SK-N-SH (cell line): Measurements from ENCODE around the gene CDH13. TPM values are rescaled to one million over a fixed set of nuclear protein-coding genes. Genes with fewer than 3 reads are reported as not detected.

Experiments
- CTCF ChIA-PET: fragments of 300-600, 350-600 bp; formaldehyde crosslinking; extraction: SDS; loops from one replicate; lab custom pipeline; 2021; lab: Yijun Ruan, JAX
- POLR2A ChIA-PET: fragments of 350-600 bp; sonication (Branson Sonifier 250); formaldehyde crosslinking; extraction: SDS; loops from one replicate; lab custom pipeline; 2020; ENCODE audit warnings: antibody characterized with exemption, inconsistent platforms; lab: Yijun Ruan, JAX
- DNase-seq: peaks from one replicate; pipeline ENCODE4 v3.0.0; 2012
- H2AFZ ChIP-seq: fragments of 200-600 bp; sonication (generic); 2 replicates; pipeline ENCODE4 v1.8.1; 2016; ENCODE audit warnings: antibody characterized with exemption, mild to moderate bottlenecking, low read depth
- H3F3A ChIP-seq: fragments of 200-600 bp; sonication (generic); replicated peaks from 2 replicates; pipeline ENCODE3; 2016; ENCODE audit warnings: antibody characterized with exemption, mild to moderate bottlenecking; ENCODE audit not compliant: insufficient read depth
- H3K27ac ChIP-seq, 2 experiments: fragments of 200-500 bp in 1 of 2; fragments of 200-600 bp in 1 of 2; sonication (Bioruptor generic) in 1 of 2; sonication (generic), shearing (Covaris generic) in 1 of 2; 2 replicates each; pipeline versions ENCODE4 v1.5.1 to v1.6.1; 2014 to 2016; ENCODE audit warnings: low read depth in 2 of 2, inconsistent platforms in 1 of 2, low read length in 1 of 2, mild to moderate bottlenecking in 1 of 2, mixed read lengths in 1 of 2
- H3K27me3 ChIP-seq: fragments of 200-600 bp; sonication (generic), shearing (Covaris generic); 2 replicates; pipeline ENCODE4 v1.6.1; 2016; ENCODE audit warnings: mixed run types; ENCODE audit not compliant: insufficient read depth
- H3K36me3 ChIP-seq, 2 experiments: fragments of 200-500 bp in 1 of 2; fragments of 200-600 bp in 1 of 2; sonication (Bioruptor generic) in 1 of 2; sonication (generic) in 1 of 2; replicated peaks in 1 of 2; 2 replicates each; pipeline versions ENCODE3 to v1.5.1; 2014 to 2016; ENCODE audit warnings: low read length in 1 of 2, mild to moderate bottlenecking in 1 of 2; ENCODE audit not compliant: insufficient read depth in 2 of 2, control insufficient read depth in 1 of 2
- H3K4me1 ChIP-seq, 2 experiments: fragments of 200-500 bp in 1 of 2; fragments of 200-600 bp in 1 of 2; sonication (Bioruptor generic) in 1 of 2; sonication (generic), shearing (Covaris generic) in 1 of 2; 2 replicates each; pipeline versions ENCODE4 v1.5.1 to v1.6.1; 2014 to 2016; ENCODE audit warnings: low read depth in 1 of 2, low read length in 1 of 2, mixed run types in 1 of 2; ENCODE audit not compliant: insufficient read depth in 2 of 2, control insufficient read depth in 1 of 2
- H3K4me2 ChIP-seq: fragments of 200-600 bp; sonication (generic), shearing (Covaris generic); 2 replicates; pipeline ENCODE4 v1.6.1; 2017; ENCODE audit warnings: mixed run types
- H3K4me3 ChIP-seq, 2 experiments: fragments of 200-500 bp in 1 of 2; fragments of 200-600 bp in 1 of 2; sonication (Bioruptor generic) in 1 of 2; sonication (generic), shearing (Covaris generic) in 1 of 2; 2 replicates each; pipeline versions ENCODE4 v1.5.1 to v1.8.1; 2014 to 2016; ENCODE audit warnings: low read depth in 2 of 2, inconsistent platforms in 1 of 2, low read length in 1 of 2, mild to moderate bottlenecking in 1 of 2, mixed read lengths in 1 of 2, moderate library complexity in 1 of 2
- H3K79me2 ChIP-seq: fragments of 200-600 bp; sonication (generic); 2 replicates; pipeline ENCODE4 v1.8.1; 2017; ENCODE audit warnings: mild to moderate bottlenecking; ENCODE audit not compliant: insufficient read depth
- H3K9ac ChIP-seq: fragments of 200-600 bp; sonication (generic); 2 replicates; pipeline ENCODE4 v1.6.1; 2017; ENCODE audit warnings: mixed run types
- H3K9me2 ChIP-seq: fragments of 200-600 bp; sonication (generic); 2 replicates; pipeline ENCODE4 v1.6.1; 2017; ENCODE audit warnings: mixed run types
- H3K9me3 ChIP-seq: fragments of 200-600 bp; sonication (generic); 2 replicates; pipeline ENCODE4 v1.6.1; 2017; ENCODE audit warnings: mixed run types, mild to moderate bottlenecking, moderate library complexity
- H4K20me1 ChIP-seq: fragments of 200-600 bp; sonication (generic); 2 replicates; pipeline ENCODE4 v1.6.1; 2017; ENCODE audit warnings: mild to moderate bottlenecking, mixed run types; ENCODE audit not compliant: insufficient read depth
- CHD2 ChIP-seq: fragments of 150-350 bp; IDR thresholded peaks from 2 replicates; pipeline ENCODE4 v1.6.1; 2018; ENCODE audit warnings: low read length; ENCODE audit not compliant: partially characterized antibody
- ELF1 ChIP-seq: IDR thresholded peaks from 2 replicates; pipeline ENCODE4 v1.4.0; 2012
- EP300 ChIP-seq, 2 experiments: IDR thresholded peaks; 2 replicates each; pipeline versions ENCODE4 v1.4.0 to v1.6.1; 2012; ENCODE audit warnings: borderline replicate concordance in 1 of 2, low read depth in 1 of 2, low read length in 1 of 2
- GATA2 ChIP-seq: sonication (generic); formaldehyde crosslinking; IDR thresholded peaks from 2 replicates; pipeline ENCODE4 v1.5.0; 2020; ENCODE audit warnings: mild to moderate bottlenecking, missing genetic modification reagents
- JUND ChIP-seq: IDR thresholded peaks from 2 replicates; pipeline ENCODE4 v1.4.0; 2012
- MAX ChIP-seq: IDR thresholded peaks from 2 replicates; pipeline ENCODE4 v1.4.0; 2012; ENCODE audit warnings: low read depth
- NRF1 ChIP-seq: IDR thresholded peaks from 2 replicates; pipeline ENCODE4 v1.6.1; 2012; ENCODE audit warnings: low read depth, mild to moderate bottlenecking, low read length
- PBX3 ChIP-seq: IDR thresholded peaks from 2 replicates; pipeline ENCODE4; 2012
- RAD21 ChIP-seq: IDR thresholded peaks from 2 replicates; pipeline ENCODE4 v1.6.1; 2012; ENCODE audit warnings: mild to moderate bottlenecking, low read length
- RXRA ChIP-seq: IDR thresholded peaks from 2 replicates; pipeline ENCODE4 v1.4.0; 2012; ENCODE audit warnings: low read depth, mild to moderate bottlenecking, borderline replicate concordance
- SMC3 ChIP-seq: IDR thresholded peaks from 2 replicates; pipeline ENCODE4 v1.6.1; 2012; ENCODE audit warnings: low read depth, low read length, improper control_type of control experiment
- YY1 ChIP-seq: IDR thresholded peaks from 2 replicates; pipeline ENCODE4 v1.4.0; 2012; ENCODE audit warnings: low read depth, mild to moderate bottlenecking
- WGBS: methylation state at CpG from one replicate; pipeline ENCODE4 v1.1.6; 2017; ENCODE audit warnings: low lambda C conversion rate; 5-methylcytosine and 5-hydroxymethylcytosine counted together
- polyA plus RNA-seq, 3 experiments: library from polyadenylated mRNA; depleted of rRNA; stranded (reverse); fragments of >200 nt; gene quantifications; 2 replicates each; pipeline ENCODE4 v1.2.3, GENCODE V29; 2012
- TF ChIP-seq, protein P1 (sequence below): IDR thresholded peaks from 2 replicates; pipeline ENCODE4 v1.4.0; 2012; ENCODE audit warnings: low read depth, borderline replicate concordance
- TF ChIP-seq, protein P2 (sequence below): IDR thresholded peaks from 2 replicates; pipeline ENCODE4 v1.4.0; 2012; ENCODE audit warnings: low read depth, borderline replicate concordance

Gene CDH13
- polyA plus RNA-seq, 1 of the 3 experiments (the other 2 are of a cell fraction) = 93.0 TPM

GRCh38 chr16:83629426-83629825 is 1002.7 kb downstream of the CDH13 start:
- no peaks in the 10 kb centered on the region for H3K36me3 ChIP-seq
- no peaks in the 10 kb centered on the region for H3K27me3 ChIP-seq
- H3K4me1 ChIP-seq = no peaks in the 10 kb centered on the region
- H3K4me3 ChIP-seq = no peak overlapping the region
- ChIA-PET POLR2A (no interaction called here), CTCF (no interaction called here)
- H3K27ac ChIP-seq = no peak overlapping the region
- TF ChIP-seq NRF1 (no peak), PBX3 (no peak), RXRA (no peak), GATA2 (CRISPR knock-in tag) (no peak), ELF1 (no peak), JUND (no peak), RAD21 (no peak), SMC3 (no peak)
- TF ChIP-seq, protein P1, sequence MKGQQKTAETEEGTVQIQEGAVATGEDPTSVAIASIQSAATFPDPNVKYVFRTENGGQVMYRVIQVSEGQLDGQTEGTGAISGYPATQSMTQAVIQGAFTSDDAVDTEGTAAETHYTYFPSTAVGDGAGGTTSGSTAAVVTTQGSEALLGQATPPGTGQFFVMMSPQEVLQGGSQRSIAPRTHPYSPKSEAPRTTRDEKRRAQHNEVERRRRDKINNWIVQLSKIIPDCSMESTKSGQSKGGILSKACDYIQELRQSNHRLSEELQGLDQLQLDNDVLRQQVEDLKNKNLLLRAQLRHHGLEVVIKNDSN = no peak
- no peak overlapping the region for H3K4me2 ChIP-seq
- no peaks in the 10 kb centered on the region for H3K79me2 ChIP-seq
- H2AFZ ChIP-seq = no peak overlapping the region
- H3K9me3 ChIP-seq = no peaks in the 10 kb centered on the region
- no peak for DNase-seq
- no peaks in the 10 kb centered on the region for H3F3A ChIP-seq
- H4K20me1 ChIP-seq = no peaks in the 10 kb centered on the region
- WGBS = 14% methylated on average over 3 of the region's 3 CpGs
- no peaks in the 10 kb centered on the region for H3K9me2 ChIP-seq
- no peak overlapping the region for H3K9ac ChIP-seq

DNA sequence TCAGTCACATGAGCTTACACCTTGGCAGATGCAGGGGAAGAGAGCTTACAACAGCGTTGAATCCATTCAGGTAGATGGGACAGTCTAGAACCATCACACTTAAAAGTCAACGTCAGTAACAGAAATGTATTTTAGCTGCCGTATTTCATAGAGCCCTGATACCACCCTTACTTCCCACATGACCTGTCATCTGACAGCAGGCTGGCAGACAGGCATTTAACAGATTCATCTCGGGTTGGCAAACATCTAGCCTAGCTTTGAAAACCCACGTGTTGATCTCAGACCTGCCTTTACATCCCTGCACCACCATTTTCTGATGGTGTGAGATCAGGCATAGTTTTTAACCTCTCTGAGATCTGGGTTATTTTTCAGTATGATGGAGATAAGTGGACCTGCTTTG is 1003.1 kb downstream of the CDH13 start:
- no peak overlapping the region for H3K9ac ChIP-seq
- H3K36me3 ChIP-seq = no peaks in the 10 kb centered on the region
- no peaks in the 10 kb centered on the region for H3K9me2 ChIP-seq
- POLR2A ChIA-PET = no interaction called here
- no peaks in the 10 kb centered on the region for H4K20me1 ChIP-seq
- no peak overlapping the region for H2AFZ ChIP-seq
- WGBS = 16% methylated on average over 5 of the region's 5 CpGs
- no peak overlapping the region for H3K27ac ChIP-seq
- H3K27me3 ChIP-seq = no peaks in the 10 kb centered on the region
- no peaks in the 10 kb centered on the region for H3F3A ChIP-seq
- CTCF ChIA-PET = no interaction called here
- no peak for DNase-seq
- no peak overlapping the region for H3K4me3 ChIP-seq
- no peaks in the 10 kb centered on the region for H3K9me3 ChIP-seq
- no peaks in the 10 kb centered on the region for H3K79me2 ChIP-seq
- TF ChIP-seq GATA2 (CRISPR knock-in tag) (no peak), PBX3 (no peak)
- no peaks in the 10 kb centered on the region for H3K4me1 ChIP-seq
- no peak overlapping the region for H3K4me2 ChIP-seq

- H3F3A ChIP-seq = no peaks in the 10 kb centered on the region
- no peak overlapping the region for H3K9ac ChIP-seq
- H3K27me3 ChIP-seq = no peaks in the 10 kb centered on the region
- H3K36me3 ChIP-seq = no peaks in the 10 kb centered on the region
- no peak overlapping the region for H3K27ac ChIP-seq
- no peak overlapping the region for H3K4me3 ChIP-seq
- no peaks in the 10 kb centered on the region for H3K9me2 ChIP-seq
- H3K79me2 ChIP-seq = no peaks in the 10 kb centered on the region
- no peak overlapping the region for H2AFZ ChIP-seq
- H3K9me3 ChIP-seq = no peaks in the 10 kb centered on the region
- DNase-seq = no peak
- ChIA-PET CTCF (no interaction called here), POLR2A (no interaction called here)
- H3K4me1 ChIP-seq = no peaks in the 10 kb centered on the region
- no peaks in the 10 kb centered on the region for H4K20me1 ChIP-seq
- WGBS = 33% methylated on average over 6 of the region's 6 CpGs
- no peak overlapping the region for H3K4me2 ChIP-seq
- TF ChIP-seq EP300 (IDR thresholded peaks at IDR 0.05; ENCODE audit: borderline replicate concordance in 1 of 2, low read depth in 1 of 2, low read length in 1 of 2) (no peak), CHD2 (no peak), SMC3 (no peak), YY1 (no peak), MAX (no peak)
- TF ChIP-seq, protein P2, sequence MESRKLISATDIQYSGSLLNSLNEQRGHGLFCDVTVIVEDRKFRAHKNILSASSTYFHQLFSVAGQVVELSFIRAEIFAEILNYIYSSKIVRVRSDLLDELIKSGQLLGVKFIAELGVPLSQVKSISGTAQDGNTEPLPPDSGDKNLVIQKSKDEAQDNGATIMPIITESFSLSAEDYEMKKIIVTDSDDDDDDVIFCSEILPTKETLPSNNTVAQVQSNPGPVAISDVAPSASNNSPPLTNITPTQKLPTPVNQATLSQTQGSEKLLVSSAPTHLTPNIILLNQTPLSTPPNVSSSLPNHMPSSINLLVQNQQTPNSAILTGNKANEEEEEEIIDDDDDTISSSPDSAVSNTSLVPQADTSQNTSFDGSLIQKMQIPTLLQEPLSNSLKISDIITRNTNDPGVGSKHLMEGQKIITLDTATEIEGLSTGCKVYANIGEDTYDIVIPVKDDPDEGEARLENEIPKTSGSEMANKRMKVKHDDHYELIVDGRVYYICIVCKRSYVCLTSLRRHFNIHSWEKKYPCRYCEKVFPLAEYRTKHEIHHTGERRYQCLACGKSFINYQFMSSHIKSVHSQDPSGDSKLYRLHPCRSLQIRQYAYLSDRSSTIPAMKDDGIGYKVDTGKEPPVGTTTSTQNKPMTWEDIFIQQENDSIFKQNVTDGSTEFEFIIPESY = no peak
Measured at GRCh38 chr16:83630979-83631378, 1004.2 kb downstream of the CDH13 start.
